COR-L47 (cell line): ENCODE results near the gene ZFAND3.
"Not testable (repeated sequence)": the region's sequence is repeated elsewhere in the genome, so short reads cannot be mapped to it uniquely, and the experiment has no call there.

ENCODE experiments used
- DNase-seq: peaks from one replicate; lab custom pipeline; 2025; lab: John Stamatoyannopoulos, UW

Gene ZFAND3

GRCh38 chr6:38091613-38092012 lies 272.1 kb downstream of the ZFAND3 start:
- DNase-seq, result no peak

- no peak for DNase-seq
Measured at GRCh38 chr6:38092465-38092864, 272.9 kb downstream of the ZFAND3 start.

- no peak for DNase-seq
Measured at GRCh38 chr6:38092964-38093363, 273.4 kb downstream of the ZFAND3 start.

- DNase-seq, result no peak
Measured at GRCh38 chr6:38095054-38095453, 275.5 kb downstream of the ZFAND3 start.

GRCh38 chr6:38099221-38099620 lies 279.7 kb downstream of the ZFAND3 start:
- DNase-seq, result no peak

- no peak for DNase-seq
Measured at GRCh38 chr6:38100380-38100779, 280.9 kb downstream of the ZFAND3 start.

GRCh38 chr6:38103921-38104320 lies 284.4 kb downstream of the ZFAND3 start:
- no peak for DNase-seq

GRCh38 chr6:38105066-38105465 lies 285.5 kb downstream of the ZFAND3 start:
- DNase-seq, result no peak

- no peak for DNase-seq
Measured at GRCh38 chr6:38107073-38107472, 287.5 kb downstream of the ZFAND3 start.

- DNase-seq, result no peak
Measured at GRCh38 chr6:38110481-38110971, 291.0 kb downstream of the ZFAND3 start.

GRCh38 chr6:38112181-38112580 lies 292.7 kb downstream of the ZFAND3 start:
- DNase-seq, result no peak

GRCh38 chr6:38113825-38114576 lies 294.5 kb downstream of the ZFAND3 start:
- DNase-seq, result peak; percentile 71

- no peak for DNase-seq
Measured at GRCh38 chr6:38114976-38115625, 295.6 kb downstream of the ZFAND3 start.

- no peak for DNase-seq
Measured at GRCh38 chr6:38115626-38116008, 296.1 kb downstream of the ZFAND3 start.

- no peak for DNase-seq
Measured at GRCh38 chr6:38116248-38116647, 296.7 kb downstream of the ZFAND3 start.

GRCh38 chr6:38117281-38117680 lies 297.8 kb downstream of the ZFAND3 start:
- DNase-seq, result no peak

GRCh38 chr6:38118791-38119365 lies 299.4 kb downstream of the ZFAND3 start:
- no peak for DNase-seq

GRCh38 chr6:38119516-38119915 lies 300.0 kb downstream of the ZFAND3 start:
- DNase-seq, result no peak

- DNase-seq, result not testable (repeated sequence)
Measured at GRCh38 chr6:38124224-38124926, 304.8 kb downstream of the ZFAND3 start.

- DNase-seq, result no peak
Measured at GRCh38 chr6:38127284-38127683, 307.8 kb downstream of the ZFAND3 start.

- DNase-seq, result no peak
Measured at GRCh38 chr6:38131527-38131965, 312.0 kb downstream of the ZFAND3 start.

GRCh38 chr6:38133932-38134703 lies 314.6 kb downstream of the ZFAND3 start:
- no peak for DNase-seq
